Measurements from ENCODE around the gene LLGL1. TPM values are rescaled to one million over a fixed set of nuclear protein-coding genes. Genes with fewer than 3 reads are reported as not detected.
A peak's percentile ranks its signal among the peaks of the same experiment; 100 is the strongest.

The LLGL1 gene
- total RNA-seq, 1 donor from 2014 or later = 57.2 TPM

GRCh38 chr17:18280249-18280648 lies 54.8 kb downstream of the LLGL1 start:
- H3K27ac Mint-ChIP-seq (ENCODE audit: unreplicated experiment) = no peak overlapping the region
- TF ChIP-seq CTCF (IDR thresholded peaks at IDR 0.05; ENCODE audit: unreplicated experiment) = no peak

GRCh38 chr17:18280766-18281371 lies 55.4 kb downstream of the LLGL1 start:
- Mint-ChIP-seq H3K4me3 (ENCODE audit: unreplicated experiment) (peak overlapping the region; percentile 62), H3K27ac (ENCODE audit: unreplicated experiment) (no peak overlapping the region), H3K4me1 (ENCODE audit: unreplicated experiment) (no peaks in the 10 kb centered on the region), H3K9me3 (ENCODE audit: unreplicated experiment) (no peaks in the 10 kb centered on the region), H3K27me3 (ENCODE audit: unreplicated experiment) (no peaks in the 10 kb centered on the region), H3K36me3 (ENCODE audit: low read depth, unreplicated experiment) (peaks cover 38% of the 10 kb centered on the region)
- no peak for DNase-seq (ENCODE audit: low spot score)
- no peak for TF ChIP-seq CTCF (IDR thresholded peaks at IDR 0.05; ENCODE audit: unreplicated experiment)

More at GRCh38 chr17:18280249-18280648, 54.8 kb downstream of the LLGL1 start:
- no peaks in the 10 kb centered on the region for H3K27me3 Mint-ChIP-seq (ENCODE audit: unreplicated experiment)
- H3K36me3 Mint-ChIP-seq (ENCODE audit: low read depth, unreplicated experiment) = peaks cover 38% of the 10 kb centered on the region
- no peaks in the 10 kb centered on the region for H3K9me3 Mint-ChIP-seq (ENCODE audit: unreplicated experiment)
- no peaks in the 10 kb centered on the region for H3K4me1 Mint-ChIP-seq (ENCODE audit: unreplicated experiment)
- H3K4me3 Mint-ChIP-seq (ENCODE audit: unreplicated experiment) = no peak overlapping the region
- no peak for DNase-seq (ENCODE audit: low spot score)

- Mint-ChIP-seq H3K4me3 (ENCODE audit: unreplicated experiment) (peak overlapping the region; percentile 56), H3K27me3 (ENCODE audit: unreplicated experiment) (no peaks in the 10 kb centered on the region), H3K36me3 (ENCODE audit: low read depth, unreplicated experiment) (peaks cover 34% of the 10 kb centered on the region), H3K4me1 (ENCODE audit: unreplicated experiment) (no peaks in the 10 kb centered on the region), H3K9me3 (ENCODE audit: unreplicated experiment) (no peaks in the 10 kb centered on the region), H3K27ac (ENCODE audit: unreplicated experiment) (no peak overlapping the region)
- DNase-seq (ENCODE audit: low spot score) = no peak
- TF ChIP-seq CTCF (IDR thresholded peaks at IDR 0.05; ENCODE audit: unreplicated experiment) = no peak
Measured at GRCh38 chr17:18281788-18282187, 56.4 kb downstream of the LLGL1 start.

GRCh38 chr17:18285296-18285695 lies 59.9 kb downstream of the LLGL1 start:
- H3K9me3 Mint-ChIP-seq (ENCODE audit: unreplicated experiment) = no peaks in the 10 kb centered on the region
- no peaks in the 10 kb centered on the region for H3K27me3 Mint-ChIP-seq (ENCODE audit: unreplicated experiment)
- no peak overlapping the region for H3K27ac Mint-ChIP-seq (ENCODE audit: unreplicated experiment)
- H3K4me3 Mint-ChIP-seq (ENCODE audit: unreplicated experiment) = no peak overlapping the region
- H3K4me1 Mint-ChIP-seq (ENCODE audit: unreplicated experiment) = no peaks in the 10 kb centered on the region
- DNase-seq (ENCODE audit: low spot score) = no peak
- H3K36me3 Mint-ChIP-seq (ENCODE audit: low read depth, unreplicated experiment) = peaks cover 40% of the 10 kb centered on the region
- TF ChIP-seq CTCF (IDR thresholded peaks at IDR 0.05; ENCODE audit: unreplicated experiment) = no peak

GRCh38 chr17:18291718-18292540 lies 66.5 kb downstream of the LLGL1 start:
- Mint-ChIP-seq H3K27ac (ENCODE audit: unreplicated experiment) (peak overlapping the region; percentile 26), H3K36me3 (ENCODE audit: low read depth, unreplicated experiment) (peaks cover 43% of the 10 kb centered on the region), H3K27me3 (ENCODE audit: unreplicated experiment) (peaks cover 2% of the 10 kb centered on the region), H3K4me3 (ENCODE audit: unreplicated experiment) (peak overlapping the region; percentile 51), H3K9me3 (ENCODE audit: unreplicated experiment) (no peaks in the 10 kb centered on the region), H3K4me1 (ENCODE audit: unreplicated experiment) (no peaks in the 10 kb centered on the region)
- DNase-seq (ENCODE audit: low spot score) = no peak
- no peak for TF ChIP-seq CTCF (IDR thresholded peaks at IDR 0.05; ENCODE audit: unreplicated experiment)
